NCI-H82 treated with DMSO at 0.1 percent for 48 hours (cell line): Measurements from ENCODE around the gene YJU2.
"Not testable (repeated sequence)": the region's sequence is repeated elsewhere in the genome, so short reads cannot be mapped to it uniquely, and the experiment has no call there.

Experiments used
- DNase-seq: peaks from one replicate; lab custom pipeline; 2025; ENCODE audit not compliant: unreplicated experiment; lab: John Stamatoyannopoulos, UW

The YJU2 gene

DNA sequence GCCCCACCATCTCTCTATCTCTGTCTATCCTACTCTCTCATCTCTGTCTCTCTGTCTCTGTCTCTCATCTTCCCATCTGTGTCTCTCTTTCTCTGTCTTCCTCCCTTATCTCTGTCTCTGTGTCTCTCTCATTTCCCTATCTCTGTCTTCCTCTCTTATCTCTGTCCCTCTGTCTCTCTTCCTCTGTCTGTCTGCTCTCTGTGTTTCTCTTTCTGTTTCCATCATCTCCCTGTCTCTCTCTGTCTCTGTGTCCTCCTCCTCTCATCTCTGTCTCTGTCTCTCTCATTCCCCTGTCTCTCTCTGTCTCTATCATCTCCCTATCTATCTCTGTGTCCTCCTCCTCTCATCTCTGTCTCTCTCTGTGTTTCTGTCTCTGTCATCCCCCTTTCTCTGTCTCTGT is 19.1 kb upstream of the YJU2 start:
- DNase-seq = no peak

DNA sequence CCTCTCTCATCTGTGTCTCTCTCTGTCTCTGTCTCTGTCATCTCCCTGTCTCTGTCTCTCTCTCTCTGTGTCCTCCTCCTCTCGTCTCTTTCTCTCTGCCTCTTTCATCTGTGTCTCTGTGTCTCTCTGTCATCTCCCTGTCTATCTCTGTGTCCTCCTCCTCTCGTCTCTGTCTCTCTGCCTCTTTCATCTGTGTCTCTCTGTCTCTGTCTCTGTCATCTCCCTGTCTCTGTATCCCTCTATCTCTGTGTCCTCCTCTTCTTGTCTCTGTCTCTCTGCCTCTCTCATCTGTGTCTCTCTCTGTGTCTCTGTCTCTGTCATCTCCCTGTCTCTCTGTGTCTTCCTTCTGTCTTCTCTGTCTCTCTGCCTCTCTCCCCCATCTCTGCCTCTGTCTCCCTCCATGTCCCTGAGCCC is 18.1 kb upstream of the YJU2 start:
- no peak for DNase-seq

DNA sequence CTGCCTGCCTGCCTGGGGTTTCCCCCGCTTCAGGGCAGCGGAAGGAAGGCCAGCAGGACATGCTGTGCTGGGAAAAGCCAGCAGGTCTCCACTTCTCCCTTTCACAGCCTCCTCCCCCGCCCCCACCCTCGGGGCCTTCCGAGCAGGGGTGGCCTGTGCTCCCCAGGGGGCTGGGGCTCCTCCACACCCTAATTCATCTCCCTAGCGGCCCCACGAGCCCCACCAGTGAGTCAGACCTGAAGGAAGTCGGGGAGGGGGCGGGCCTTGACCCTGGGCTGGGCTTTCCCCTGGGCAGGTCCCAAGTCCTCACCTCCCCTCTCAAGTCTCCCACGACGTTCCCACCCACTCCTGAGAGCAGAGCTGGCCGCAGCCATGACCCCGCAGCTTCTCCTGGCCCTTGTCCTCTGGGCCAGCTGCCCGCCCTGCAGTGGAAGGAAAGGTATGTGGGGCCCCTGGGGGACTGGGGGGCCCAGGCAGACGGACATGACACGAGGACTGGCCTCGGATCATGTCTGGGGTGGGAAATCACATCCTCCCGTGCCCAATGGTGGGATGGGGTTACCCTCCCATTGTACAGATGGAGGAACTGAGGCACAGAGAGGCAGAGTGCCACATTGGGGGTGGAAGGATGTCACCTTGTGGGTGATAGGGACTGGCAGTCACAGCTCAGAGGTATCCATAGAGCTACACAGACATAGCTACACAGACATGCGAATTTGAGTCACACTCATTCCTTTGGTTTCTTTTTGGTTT is 17.5 kb upstream of the YJU2 start, which contains the start of gene EBI3:
Gene EBI3, plus strand, starts transcription at position 345 of the 753 bp plus-strand sequence. Its CDS starts 28 bp downstream, at position 373.
- no peak for DNase-seq

DNA sequence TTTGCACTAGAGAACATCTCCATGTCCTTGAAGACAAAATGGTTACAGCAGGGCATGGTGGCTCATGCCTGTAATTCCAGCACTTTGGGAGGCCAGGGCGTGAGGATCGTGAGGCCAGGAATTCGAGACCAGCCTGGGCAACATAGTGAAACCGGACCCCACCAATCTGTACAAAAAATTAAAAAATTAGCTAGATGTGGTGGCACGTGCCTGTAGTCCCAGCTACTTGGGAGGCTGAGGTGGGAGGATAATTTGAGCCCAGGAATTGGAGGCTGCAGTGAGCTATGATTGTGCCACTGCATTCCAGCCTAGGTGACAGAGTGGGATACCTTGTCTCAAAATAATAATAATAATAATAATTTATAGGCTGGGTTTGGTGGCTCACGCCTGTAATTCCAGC is 16.6 kb upstream of the YJU2 start:
- not testable (repeated sequence) for DNase-seq

DNA sequence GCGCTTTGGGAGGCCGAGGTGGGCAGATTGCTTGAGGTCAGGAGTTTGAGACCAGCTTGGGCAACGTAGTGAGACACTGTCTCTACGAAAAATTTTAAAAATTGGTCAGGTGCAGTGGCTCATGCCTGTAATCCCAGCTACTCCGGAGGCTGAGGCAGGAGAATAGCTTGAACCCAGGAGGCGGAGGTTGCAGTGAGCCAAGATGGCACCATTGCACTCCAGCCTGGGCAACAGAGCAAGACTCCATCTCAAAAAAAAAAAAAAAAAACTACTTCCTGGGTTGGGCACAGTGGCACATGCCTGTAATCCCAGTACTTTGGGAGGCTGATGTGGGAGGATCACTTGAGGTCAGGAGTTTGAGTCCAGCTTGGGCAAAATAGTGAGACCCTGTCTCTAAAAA is 15.4 kb upstream of the YJU2 start:
- DNase-seq = not testable (repeated sequence)

DNA sequence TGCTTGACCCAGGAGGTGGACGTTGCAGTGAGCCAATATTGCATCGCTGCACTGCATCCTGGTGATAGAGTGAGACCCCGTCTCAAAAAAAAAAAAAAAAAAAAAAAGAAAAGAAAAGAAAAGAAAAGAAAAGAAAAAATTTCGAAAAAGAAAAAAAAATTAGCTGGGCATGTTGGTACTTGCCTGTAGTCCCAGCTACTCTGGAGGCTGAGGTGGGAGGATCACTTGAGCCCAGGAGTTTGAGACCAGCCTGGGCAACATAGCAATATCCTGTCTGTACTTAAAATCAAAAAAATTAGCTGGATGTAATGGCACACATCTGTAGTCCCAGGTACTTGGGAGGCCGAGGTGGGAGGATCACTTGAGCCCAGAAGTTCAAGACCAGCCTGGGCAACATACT is 14.7 kb upstream of the YJU2 start:
- not testable (repeated sequence) for DNase-seq

DNA sequence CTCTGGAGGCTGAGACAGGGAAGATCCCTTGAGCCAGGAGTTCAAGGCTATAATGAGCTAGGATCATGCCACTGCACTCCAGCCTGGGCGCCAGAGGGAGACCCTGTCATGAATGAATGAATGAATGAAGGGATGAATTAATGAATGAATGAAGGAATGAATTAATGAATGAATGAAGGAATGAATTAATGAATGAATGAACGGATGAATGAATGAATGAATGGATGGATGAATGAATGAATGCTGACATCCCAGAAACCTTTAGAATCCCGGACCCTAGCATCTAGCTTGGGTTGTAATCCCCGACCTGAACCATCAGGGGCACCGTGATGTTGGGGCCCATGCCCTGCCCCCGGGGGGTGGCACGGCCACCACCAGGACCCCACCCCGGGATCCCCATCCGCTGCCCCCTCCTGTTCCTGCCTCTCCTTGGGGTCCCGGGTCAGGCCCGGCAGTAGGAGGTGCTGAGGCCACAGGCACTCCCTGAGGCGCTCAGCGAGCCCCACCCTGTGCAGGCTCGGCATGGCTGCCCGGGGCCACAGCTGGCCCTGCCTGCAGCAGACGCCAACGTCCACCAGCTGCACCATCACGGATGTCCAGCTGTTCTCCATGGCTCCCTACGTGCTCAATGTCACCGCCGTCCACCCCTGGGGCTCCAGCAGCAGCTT is 14.1 kb upstream of the YJU2 start:
- DNase-seq = no peak

DNA sequence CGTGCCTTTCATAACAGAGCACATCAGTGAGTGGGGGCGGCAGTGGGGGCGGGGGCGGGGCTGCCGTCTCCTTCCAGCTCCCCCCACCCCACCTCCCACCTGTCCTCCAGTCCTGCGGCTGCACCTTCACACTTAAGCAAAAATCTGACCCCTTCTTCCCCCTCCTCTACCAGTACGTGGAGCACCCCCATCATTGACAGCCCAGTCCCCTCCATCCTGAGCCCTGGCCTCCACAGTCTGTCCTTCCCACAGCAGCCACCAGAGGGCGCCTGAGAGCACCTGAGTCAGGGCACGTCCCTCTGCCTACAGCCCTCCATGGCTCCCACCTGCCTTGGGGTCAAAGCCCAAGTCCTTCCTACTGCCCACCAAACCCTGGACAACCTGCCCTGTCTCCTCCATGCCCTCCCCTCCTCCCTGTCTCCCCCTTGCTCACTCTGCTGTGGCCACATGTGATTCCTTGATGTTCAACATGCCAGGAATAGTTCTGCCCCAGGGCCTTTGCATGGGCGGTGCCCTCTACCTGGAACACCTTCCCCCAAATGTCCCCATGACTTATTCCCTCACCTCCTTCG is 13.5 kb upstream of the YJU2 start:
- DNase-seq = no peak

DNA sequence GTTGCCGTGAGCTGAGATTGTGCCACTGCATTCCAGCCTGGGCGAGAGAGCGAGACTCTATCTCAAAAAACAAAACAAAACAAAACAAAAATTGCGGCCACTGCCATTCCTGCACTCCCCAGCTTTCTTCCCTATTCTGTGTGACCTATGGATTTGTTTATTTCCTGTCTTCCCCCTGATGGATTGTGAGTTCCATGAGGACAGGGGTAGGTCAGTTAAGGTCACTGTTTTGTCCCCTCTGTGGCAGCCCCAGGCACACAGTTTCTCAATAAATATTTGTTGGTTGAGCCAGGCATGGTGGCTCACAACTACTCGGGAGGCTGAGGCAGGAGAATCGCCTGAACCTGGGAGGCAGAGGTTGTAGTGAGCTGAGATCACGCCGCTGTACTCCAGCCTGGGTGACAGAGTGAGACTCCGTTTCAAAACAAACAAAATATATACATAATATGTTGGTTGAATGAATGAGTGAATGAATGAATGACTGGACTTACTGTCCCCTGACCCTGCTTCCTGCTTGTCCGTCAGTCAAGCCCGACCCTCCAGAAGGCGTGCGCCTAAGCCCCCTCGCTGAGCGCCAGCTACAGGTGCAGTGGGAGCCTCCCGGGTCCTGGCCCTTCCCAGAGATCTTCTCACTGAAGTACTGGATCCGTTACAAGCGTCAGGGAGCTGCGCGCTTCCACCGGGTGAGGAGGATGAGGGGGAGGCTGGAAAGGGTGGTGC is 12.6 kb upstream of the YJU2 start:
- DNase-seq = no peak

DNA sequence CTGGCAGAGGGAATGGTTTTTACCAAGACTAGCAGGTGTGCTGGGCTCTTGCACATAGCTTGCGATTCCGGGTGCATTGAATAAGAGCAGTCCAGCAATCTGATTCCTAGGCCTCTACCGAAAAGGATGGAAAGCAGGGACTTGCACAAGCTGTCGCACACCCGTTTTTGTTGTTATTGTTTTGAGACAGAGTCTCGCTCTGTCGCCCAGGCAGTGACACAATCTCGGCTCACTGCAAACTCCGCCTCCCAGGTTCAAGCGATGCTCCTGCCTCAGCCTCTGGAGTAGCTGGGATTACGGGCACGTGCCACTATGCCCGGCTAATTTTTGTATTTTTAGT is 12.0 kb upstream of the YJU2 start:
- no peak for DNase-seq

DNA sequence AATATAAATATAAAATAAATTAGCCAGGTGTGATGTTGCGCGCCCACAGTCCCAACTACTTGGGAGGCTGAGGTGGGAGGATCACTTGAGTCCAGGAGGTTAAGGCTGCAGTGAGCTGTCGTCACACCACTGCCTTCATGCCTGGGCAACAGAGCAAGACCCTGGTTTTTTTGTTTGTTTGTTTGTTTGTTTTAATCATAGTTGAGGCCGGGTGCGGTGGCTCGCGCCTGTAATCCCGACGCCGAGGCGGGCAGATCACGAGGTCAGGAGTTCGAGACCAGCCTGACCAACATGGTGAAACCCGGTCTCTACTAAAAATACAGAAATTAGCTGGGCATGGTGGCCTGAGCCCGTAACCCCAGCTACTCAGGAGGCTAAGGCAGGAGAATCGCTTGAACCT is 9.4 kb upstream of the YJU2 start:
- DNase-seq = not testable (repeated sequence)

DNA sequence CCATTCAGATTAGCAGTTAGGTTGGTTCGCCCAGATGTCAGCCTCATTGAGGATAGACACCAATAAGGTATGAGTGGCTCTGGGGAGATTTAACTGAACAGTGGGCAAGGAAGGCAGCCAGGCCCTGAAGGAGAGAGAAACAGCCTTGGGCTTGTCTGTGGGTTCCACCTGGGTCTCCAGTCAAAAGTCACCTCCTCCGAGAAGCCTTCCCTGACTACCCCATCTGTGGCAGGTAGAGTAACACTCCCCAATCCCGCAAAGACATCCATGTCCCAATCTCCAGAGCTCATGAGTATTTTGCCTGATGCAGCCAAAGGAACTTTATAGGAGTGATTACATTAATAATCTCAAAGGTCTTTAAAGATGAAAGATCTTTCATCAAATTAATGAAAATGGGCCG is 8.0 kb upstream of the YJU2 start:
- DNase-seq = no peak

DNA sequence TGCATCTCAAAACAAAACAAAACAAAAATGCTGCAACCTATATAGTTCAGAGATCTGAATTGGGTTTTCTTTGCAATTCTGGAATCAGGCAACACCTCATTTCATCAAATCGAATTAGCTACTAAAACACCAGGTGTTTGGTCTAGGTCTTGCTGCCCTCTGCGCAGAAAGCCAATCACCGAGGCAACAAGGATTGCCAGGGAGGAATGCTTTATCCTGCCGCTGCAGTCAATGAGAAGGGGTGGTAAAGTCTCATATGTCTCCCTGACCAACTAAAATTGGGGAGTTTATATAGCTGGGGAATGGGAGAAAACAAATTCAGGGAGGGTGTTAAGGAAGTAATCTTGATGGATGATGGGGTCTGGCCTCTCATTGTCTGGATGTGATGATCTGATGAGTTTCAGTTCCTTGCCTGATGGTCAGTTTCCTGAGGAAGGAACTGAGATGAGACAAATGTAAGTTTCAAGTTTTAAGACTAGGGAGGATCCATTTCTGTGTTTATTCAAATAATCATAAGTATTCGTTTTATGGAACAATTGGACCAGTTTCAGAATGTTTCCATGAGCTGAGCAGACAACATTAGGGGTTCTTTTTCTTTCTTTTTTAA is 5.0 kb upstream of the YJU2 start:
- DNase-seq = no peak

DNA sequence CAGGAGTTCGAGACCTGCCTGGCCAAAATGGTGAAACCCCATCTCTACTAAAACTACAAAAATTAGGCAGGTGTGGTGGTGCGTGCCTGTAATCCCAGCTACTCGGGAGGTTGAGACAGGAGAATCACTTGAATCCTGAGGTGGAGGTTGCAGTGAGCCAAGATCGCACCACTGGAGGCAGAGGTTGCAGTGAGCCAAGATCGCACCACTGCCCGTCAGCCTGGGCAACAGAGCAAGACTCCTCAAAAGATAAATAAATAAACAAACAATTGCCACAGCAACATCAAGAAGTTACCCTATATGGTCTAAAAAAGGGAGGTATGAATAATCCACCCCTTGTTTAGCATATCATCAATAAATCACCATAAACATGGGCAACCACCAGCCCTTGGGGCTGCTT is 942 bp upstream of the YJU2 start:
- not testable (repeated sequence) for DNase-seq

DNA sequence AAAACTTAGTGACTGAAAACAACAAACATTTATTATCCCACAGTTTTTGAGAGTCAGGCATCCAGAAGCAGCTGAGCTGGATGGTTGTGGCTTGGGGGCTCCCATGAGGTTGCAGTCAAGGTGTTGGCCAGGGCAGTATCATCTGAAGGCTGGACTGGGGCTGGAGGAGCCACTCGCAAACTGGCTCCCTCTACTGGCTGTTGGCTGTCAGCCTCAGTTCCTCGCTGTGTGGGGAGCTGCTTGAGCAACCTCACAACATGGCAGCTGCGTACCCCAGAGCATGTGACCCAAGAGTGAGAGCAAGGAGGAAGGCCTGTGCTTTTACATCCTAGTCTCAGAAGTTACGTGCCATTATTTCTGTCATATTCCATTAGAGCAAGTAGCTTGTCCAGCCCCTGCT is 9.7 kb downstream of the YJU2 start:
- DNase-seq = no peak

DNA sequence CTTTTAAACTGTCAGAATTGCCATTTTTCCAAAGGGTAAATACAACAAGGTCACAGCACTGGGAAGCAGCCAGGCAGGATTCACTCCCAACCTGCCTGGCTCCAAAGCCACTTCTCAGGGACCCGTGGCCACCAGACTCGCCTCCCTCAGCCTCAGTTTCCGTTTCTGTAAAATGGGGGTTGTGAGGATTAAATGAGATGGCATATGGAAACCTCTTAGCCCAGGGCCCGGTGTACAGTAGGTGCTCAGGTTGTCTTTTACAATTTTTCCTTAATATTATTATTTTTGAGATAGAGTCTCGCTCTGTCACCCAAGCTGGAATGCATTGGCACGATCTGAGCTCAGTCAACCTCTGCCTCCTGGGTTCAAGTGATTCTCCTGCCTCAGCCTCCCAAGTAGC is 10.1 kb downstream of the YJU2 start:
- no peak for DNase-seq

DNA sequence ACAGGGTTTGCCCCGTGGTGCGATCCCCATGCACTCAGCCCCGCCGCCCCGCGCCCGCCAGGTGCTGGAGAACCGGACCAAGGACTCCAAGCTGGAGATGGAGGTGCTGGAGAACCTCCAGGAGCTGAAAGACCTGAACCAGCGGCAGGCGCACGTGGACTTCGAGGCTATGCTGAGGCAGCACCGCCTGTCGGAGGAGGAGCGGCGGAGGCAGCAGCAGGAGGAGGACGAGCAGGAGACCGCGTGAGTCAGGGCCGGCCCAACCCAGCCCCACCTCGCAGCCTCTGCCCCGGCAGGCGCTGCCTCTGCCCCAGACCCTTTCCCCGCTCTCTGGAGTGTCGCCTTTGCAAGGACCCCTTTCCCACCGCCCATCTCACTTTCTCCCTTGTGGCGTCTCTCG is 11.3 kb downstream of the YJU2 start:
- DNase-seq = no peak

DNA sequence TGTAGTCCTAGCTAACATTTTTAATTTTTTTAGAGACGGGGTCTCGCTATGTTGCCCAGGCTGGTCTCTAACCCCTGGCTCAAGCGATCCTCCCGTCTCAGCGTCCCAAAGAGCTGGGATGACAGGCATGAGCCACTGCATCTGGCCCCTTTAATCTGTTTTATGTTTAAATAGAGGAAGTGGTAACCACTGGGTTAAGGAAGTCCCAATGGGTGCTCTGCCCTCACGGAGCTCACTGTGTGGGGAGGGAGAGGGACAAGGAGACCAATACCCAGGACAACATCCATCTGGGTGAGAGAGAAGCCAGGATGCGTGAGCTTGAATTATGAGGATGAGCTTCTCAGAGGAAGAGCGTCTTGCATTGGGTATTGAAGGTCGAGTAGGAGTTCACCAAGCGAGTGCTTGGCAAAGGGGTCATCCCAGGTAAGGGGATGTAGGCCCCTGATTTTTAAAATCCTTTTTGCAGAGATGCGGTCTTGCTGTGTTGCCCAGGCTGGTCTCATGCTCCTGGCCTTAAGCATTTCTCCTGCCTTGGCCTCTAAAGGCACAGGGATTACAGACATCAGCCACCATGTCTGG is 13.8 kb downstream of the YJU2 start:
- DNase-seq = no peak

DNA sequence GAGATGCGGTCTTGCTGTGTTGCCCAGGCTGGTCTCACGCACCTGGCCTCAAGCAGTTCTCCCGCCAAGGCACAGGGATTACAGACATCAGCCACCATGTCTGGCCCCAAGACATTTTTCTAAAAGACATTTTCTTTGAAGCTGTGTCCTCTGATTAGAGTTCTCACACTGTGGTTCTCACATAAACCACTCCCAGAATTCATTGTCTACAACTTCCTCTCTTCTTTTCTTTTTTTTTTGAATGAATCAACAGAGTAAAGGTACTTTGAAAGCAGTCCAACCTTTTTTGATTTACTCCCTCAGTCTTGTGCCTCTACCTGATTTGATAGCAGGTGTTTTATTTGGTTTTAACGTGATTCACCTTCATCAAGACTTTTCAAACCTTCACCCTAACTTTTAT is 17.9 kb downstream of the YJU2 start:
- DNase-seq = no peak

DNA sequence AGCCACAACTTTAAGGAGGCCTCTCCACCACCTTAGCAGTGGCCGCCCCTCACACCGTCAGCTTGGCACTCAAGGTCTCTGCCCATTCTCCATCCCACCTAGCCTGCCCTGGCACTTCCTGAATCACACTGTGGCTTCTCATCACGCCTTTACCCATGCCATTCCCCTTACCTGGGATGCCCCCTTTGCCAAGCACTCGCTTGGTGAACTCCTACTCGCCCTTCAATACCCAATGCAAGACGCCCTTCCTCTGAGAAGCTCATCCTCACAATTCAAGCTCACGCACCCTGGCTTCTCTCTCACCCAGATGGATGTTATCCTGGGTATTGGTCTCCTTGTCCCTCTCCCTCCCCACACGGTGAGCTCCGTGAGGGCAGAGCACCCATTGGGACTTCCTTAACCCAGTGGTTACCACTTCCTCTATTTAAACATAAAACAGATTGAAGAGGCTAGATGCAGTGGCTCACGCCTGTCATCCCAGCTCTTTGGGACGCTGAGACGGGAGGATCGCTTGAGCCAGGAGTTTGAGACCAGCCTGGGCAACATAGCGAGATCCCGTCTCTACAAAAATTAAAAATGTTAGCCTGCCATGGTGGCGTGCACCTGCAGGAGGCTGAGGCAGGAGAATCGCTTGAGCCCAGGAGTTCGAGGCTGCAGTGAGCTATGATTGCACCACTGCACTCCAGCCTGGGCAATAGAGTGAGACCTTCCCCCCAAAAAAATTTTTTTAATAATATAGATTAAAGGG is 19.5 kb downstream of the YJU2 start:
- DNase-seq = no peak
